IMR-90 (cell line): ENCODE data around the gene RNGTT. TPM values are rescaled to one million over a fixed set of nuclear protein-coding genes. Genes with fewer than 3 reads are reported as not detected.

Experiments used
- ATAC-seq: fragments of 200-7000 bp; cut with Tn5 transposase; 2 replicates; pipeline ENCODE4 v1.9.1; 2020; ENCODE audit warnings: low read depth, mild to moderate bottlenecking, moderate library complexity
- BruUV-seq: library from RNA; stranded (reverse); fragments of 400-500 nt; replicated peaks from 2 replicates; lab custom pipeline; 2021; lab: Mats Ljungman, UMichigan
- CTCF ChIA-PET: fragments of 300-600 bp; formaldehyde crosslinking; extraction: SDS; loops from one replicate; lab custom pipeline; 2021; ENCODE audit warnings: antibody characterized with exemption; lab: Yijun Ruan, JAX
- POLR2A ChIA-PET: fragments of 300-600 bp; sonication (Branson Sonifier 250); formaldehyde crosslinking; loops from one replicate; lab custom pipeline; 2022; ENCODE audit warnings: antibody characterized with exemption; ENCODE audit not compliant: unreplicated experiment; lab: Charles Lee
- DNase-seq: peaks from one replicate; pipeline ENCODE4 v3.0.0; 2013
- H2AFZ ChIP-seq: replicated peaks from 2 replicates; pipeline ENCODE3; 2013; ENCODE audit warnings: low read length, mild to moderate bottlenecking; ENCODE audit not compliant: poor library complexity
- H2AK5ac ChIP-seq: 2 replicates; pipeline ENCODE4 v1.6.1; 2013; ENCODE audit warnings: low read depth, low read length, inconsistent platforms
- H2AK9ac ChIP-seq: replicated peaks from 2 replicates; pipeline ENCODE3; 2013; ENCODE audit warnings: mild to moderate bottlenecking, low read depth, low read length, moderate library complexity; ENCODE audit not compliant: poor library complexity
- H2BK120ac ChIP-seq: 2 replicates; pipeline ENCODE4 v1.6.1; 2013; ENCODE audit warnings: low read depth, low read length, inconsistent platforms
- H2BK15ac ChIP-seq: 3 replicates; pipeline ENCODE4 v1.6.1; 2013; ENCODE audit warnings: low read depth, low read length, inconsistent platforms
- H2BK20ac ChIP-seq: 2 replicates; pipeline ENCODE4 v1.6.1; 2013; ENCODE audit warnings: low read depth, mild to moderate bottlenecking, inconsistent platforms, low read length, moderate library complexity
- H2BK5ac ChIP-seq: 2 replicates; pipeline ENCODE4 v1.6.1; 2013; ENCODE audit warnings: mild to moderate bottlenecking, low read depth, low read length, inconsistent platforms; ENCODE audit not compliant: poor library complexity, severe bottlenecking
- H3K14ac ChIP-seq: replicated peaks from 2 replicates; pipeline ENCODE4 v1.6.1; 2013; ENCODE audit warnings: low read depth, low read length, inconsistent platforms
- H3K18ac ChIP-seq: 2 replicates; pipeline ENCODE4 v1.6.1; 2013; ENCODE audit warnings: low read depth, low read length, control low read depth
- H3K23ac ChIP-seq: 2 replicates; pipeline ENCODE4 v1.6.1; 2013; ENCODE audit warnings: low read depth, low read length, inconsistent platforms
- H3K27ac ChIP-seq: 2 replicates; pipeline ENCODE4 v1.5.1; 2013; ENCODE audit warnings: mild to moderate bottlenecking, control low read depth, low read length; ENCODE audit not compliant: insufficient read depth
- H3K27me3 ChIP-seq: 2 replicates; pipeline ENCODE4 v1.6.1; 2013; ENCODE audit warnings: low read length; ENCODE audit not compliant: control insufficient read depth, insufficient read depth
- H3K36me3 ChIP-seq: 2 replicates; pipeline ENCODE4 v1.6.1; 2013; ENCODE audit warnings: low read length, mixed read lengths; ENCODE audit not compliant: control insufficient read depth, insufficient read depth
- H3K4ac ChIP-seq: 2 replicates; pipeline ENCODE4 v1.6.1; 2013; ENCODE audit warnings: low read depth, low read length, inconsistent platforms
- H3K4me1 ChIP-seq: 2 replicates; pipeline ENCODE4 v1.6.1; 2013; ENCODE audit warnings: low read length, mixed read lengths; ENCODE audit not compliant: control insufficient read depth, insufficient read depth
- H3K4me2 ChIP-seq: 2 replicates; pipeline ENCODE4 v1.6.1; 2013; ENCODE audit warnings: low read depth, mild to moderate bottlenecking, control low read depth, low read length, moderate library complexity
- H3K4me3 ChIP-seq: 2 replicates; pipeline ENCODE4 v1.5.1; 2013; ENCODE audit warnings: low read depth, mild to moderate bottlenecking, control low read depth, low read length, moderate library complexity; ENCODE audit not compliant: insufficient read depth
- H3K56ac ChIP-seq: 2 replicates; pipeline ENCODE4 v1.6.1; 2013; ENCODE audit warnings: low read length, inconsistent platforms; ENCODE audit not compliant: insufficient read depth; ENCODE audit errors: extremely low read depth
- H3K79me1 ChIP-seq, 2 experiments: 2 replicates each; pipeline ENCODE4 v1.6.1; 2013; ENCODE audit warnings: low read length in 2 of 2, inconsistent platforms in 1 of 2, low read depth in 1 of 2
- H3K9ac ChIP-seq: 2 replicates; pipeline ENCODE4 v1.6.1; 2013; ENCODE audit warnings: low read depth, low read length, control low read depth
- H3K9me1 ChIP-seq: 2 replicates; pipeline ENCODE4 v1.6.1; 2013; ENCODE audit warnings: low read length, inconsistent platforms; ENCODE audit not compliant: insufficient read depth
- H3K9me3 ChIP-seq: 2 replicates; pipeline ENCODE4 v1.6.1; 2013; ENCODE audit warnings: low read length; ENCODE audit not compliant: control insufficient read depth, insufficient read depth
- H4K20me1 ChIP-seq: 2 replicates; pipeline ENCODE4 v1.6.1; 2013; ENCODE audit warnings: low read length, inconsistent platforms; ENCODE audit not compliant: insufficient read depth
- H4K5ac ChIP-seq: 2 replicates; pipeline ENCODE4 v1.6.1; 2013; ENCODE audit warnings: mild to moderate bottlenecking, low read depth, low read length, control low read depth
- H4K8ac ChIP-seq, 2 experiments: 2 replicates each; pipeline ENCODE4 v1.6.1; 2013; ENCODE audit warnings: low read depth in 2 of 2, low read length in 2 of 2, control low read depth in 1 of 2, inconsistent platforms in 1 of 2
- H4K91ac ChIP-seq: 2 replicates; pipeline ENCODE4 v1.6.1; 2013; ENCODE audit warnings: low read depth, low read length, inconsistent platforms; ENCODE audit not compliant: insufficient read depth
- CHD1 ChIP-seq: IDR thresholded peaks from 2 replicates; pipeline ENCODE4 v1.6.1; 2012; ENCODE audit warnings: low read depth, low read length, improper control_type of control experiment
- FOS ChIP-seq: fragments of 150-350 bp; IDR thresholded peaks from 2 replicates; pipeline ENCODE4 v1.6.1; 2016; ENCODE audit warnings: low read depth, low read length
- MAFK ChIP-seq: IDR thresholded peaks from 2 replicates; pipeline ENCODE4 v1.6.1; 2012; ENCODE audit warnings: low read depth, low read length, improper control_type of control experiment
- MAZ ChIP-seq: IDR thresholded peaks from 2 replicates; pipeline ENCODE4 v1.6.1; 2012; ENCODE audit warnings: low read depth, mild to moderate bottlenecking, low read length, improper control_type of control experiment, moderate library complexity, borderline replicate concordance
- RAD21 ChIP-seq: IDR thresholded peaks from 2 replicates; pipeline ENCODE4 v1.6.1; 2012; ENCODE audit warnings: low read length, improper control_type of control experiment
- RFX5 ChIP-seq: IDR thresholded peaks from 2 replicates; pipeline ENCODE4 v1.8.0; 2012; ENCODE audit warnings: low read depth, mild to moderate bottlenecking, low read length, moderate library complexity
- USF2 ChIP-seq: fragments of 150-350 bp; IDR thresholded peaks from 2 replicates; pipeline ENCODE4 v1.6.1; 2017; ENCODE audit warnings: mild to moderate bottlenecking, antibody characterized with exemption, low read length, low read depth
- WGBS, 2 experiments: methylation state at CpG; one replicate each; pipeline versions ENCODE4 v1.1.5 to v1.1.7; 2013; ENCODE audit warnings: missing lambda C conversion rate in 2 of 2; ENCODE audit not compliant: insufficient read length in 1 of 2; ENCODE audit errors: extremely low coverage in 2 of 2; 5-methylcytosine and 5-hydroxymethylcytosine counted together
- dilution Hi-C: fragments of 300-500 bp; cut with HindIII; formaldehyde crosslinking; loops from one replicate; pipeline ENCODE4 v1.14.3; 2018; ENCODE audit warnings: low sequenced_read_pairs; ENCODE audit not compliant: unreplicated experiment
- in situ Hi-C: fragments of 300-500 bp; cut with MboI; formaldehyde crosslinking; loops from 3 replicates; pipeline ENCODE4 v1.14.3; 2019; ENCODE audit warnings: low sequenced_read_pairs, inconsistent platforms, mixed read lengths
- intact Hi-C: fragments of 100-400 bp; cut with micrococcal nuclease; formaldehyde crosslinking; loops from 2 replicates; pipeline ENCODE4 v1.10.0; 2022
- polyA plus RNA-seq, 3 experiments: library from polyadenylated mRNA; depleted of rRNA; stranded (reverse); fragments of >200 nt; gene quantifications; 2 replicates each; pipeline ENCODE4 v1.2.3, GENCODE V29; 2012; ENCODE audit warnings: low replicate concordance in 1 of 3
- total RNA-seq: library from RNA; depleted of rRNA; stranded (reverse); fragments of >200 nt; gene quantifications from 2 replicates; pipeline ENCODE4 v1.2.3, GENCODE V29; 2012
- TF ChIP-seq, protein P1 (sequence below): conservative IDR thresholded peaks from 2 replicates; pipeline ENCODE4 v1.5.1; 2012; ENCODE audit warnings: mild to moderate bottlenecking, low read depth, low read length, improper control_type of control experiment

The RNGTT gene
- total and polyA plus RNA-seq, 2 of the 4 experiments (the other 2 are of a cell fraction) = 5.4 to 21.7 TPM

- TF ChIP-seq, protein P1, sequence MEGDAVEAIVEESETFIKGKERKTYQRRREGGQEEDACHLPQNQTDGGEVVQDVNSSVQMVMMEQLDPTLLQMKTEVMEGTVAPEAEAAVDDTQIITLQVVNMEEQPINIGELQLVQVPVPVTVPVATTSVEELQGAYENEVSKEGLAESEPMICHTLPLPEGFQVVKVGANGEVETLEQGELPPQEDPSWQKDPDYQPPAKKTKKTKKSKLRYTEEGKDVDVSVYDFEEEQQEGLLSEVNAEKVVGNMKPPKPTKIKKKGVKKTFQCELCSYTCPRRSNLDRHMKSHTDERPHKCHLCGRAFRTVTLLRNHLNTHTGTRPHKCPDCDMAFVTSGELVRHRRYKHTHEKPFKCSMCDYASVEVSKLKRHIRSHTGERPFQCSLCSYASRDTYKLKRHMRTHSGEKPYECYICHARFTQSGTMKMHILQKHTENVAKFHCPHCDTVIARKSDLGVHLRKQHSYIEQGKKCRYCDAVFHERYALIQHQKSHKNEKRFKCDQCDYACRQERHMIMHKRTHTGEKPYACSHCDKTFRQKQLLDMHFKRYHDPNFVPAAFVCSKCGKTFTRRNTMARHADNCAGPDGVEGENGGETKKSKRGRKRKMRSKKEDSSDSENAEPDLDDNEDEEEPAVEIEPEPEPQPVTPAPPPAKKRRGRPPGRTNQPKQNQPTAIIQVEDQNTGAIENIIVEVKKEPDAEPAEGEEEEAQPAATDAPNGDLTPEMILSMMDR = no peak
Observed at GRCh38 chr6:88882536-88882935, 80.9 kb downstream of the RNGTT start (continued).

DNA sequence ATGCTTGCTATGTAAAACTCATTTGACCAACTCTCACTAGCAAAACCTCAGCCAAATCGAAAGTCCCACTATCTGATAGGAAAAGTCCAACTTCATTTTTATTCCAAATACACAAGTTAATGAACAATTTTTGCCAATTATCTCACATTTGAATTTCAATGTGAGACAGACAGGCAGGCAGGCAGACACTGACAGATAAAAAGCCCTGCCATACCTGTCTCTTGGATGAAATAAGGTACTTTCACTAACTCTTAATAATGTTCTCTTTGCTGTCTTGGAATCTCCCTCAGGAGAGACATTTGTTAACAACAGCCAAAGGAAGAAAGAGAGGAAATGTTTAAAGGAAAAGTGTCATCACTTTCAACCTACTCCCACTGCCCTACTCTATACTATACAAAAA, 82.0 kb downstream of the RNGTT start:
- ChIA-PET CTCF (interaction anchor here (0.6 kb wide), 1 partner anchor 18 kb away, joined by 3 read pairs; no protein-coding TSS in a partner anchor), POLR2A (no interaction called here)

More for the DNA sequence above, 82.0 kb downstream of the RNGTT start:
- dilution Hi-C loops (no loop called here), in situ Hi-C loops (no loop called here), intact Hi-C loops (no loop called here)
- H4K5ac ChIP-seq = no peak overlapping the region
- H3K9ac ChIP-seq = no peak overlapping the region
- no peak overlapping the region for H3K56ac ChIP-seq
- no peaks in the 10 kb centered on the region for H3K36me3 ChIP-seq
- no peak overlapping the region for H3K14ac ChIP-seq
- no peak overlapping the region for H4K91ac ChIP-seq
- H3K4ac ChIP-seq = no peak overlapping the region
- H2BK15ac ChIP-seq = no peak overlapping the region
- H3K27ac ChIP-seq = no peak overlapping the region
- H3K4me2 ChIP-seq = no peak overlapping the region; the same call in 1 of the 2 replicates
- no peak for TF ChIP-seq MAFK
- TF ChIP-seq FOS = no peak
- no peak for TF ChIP-seq USF2
- TF ChIP-seq RAD21 = no peak
- no peak for TF ChIP-seq MAZ
- no peak for TF ChIP-seq CHD1
- TF ChIP-seq RFX5 = no peak
- H3K18ac ChIP-seq = no peak overlapping the region
- H2BK5ac ChIP-seq = no peak overlapping the region
- no peak overlapping the region for H2BK20ac ChIP-seq
- H3K27me3 ChIP-seq = no peaks in the 10 kb centered on the region
- H3K9me3 ChIP-seq = no peaks in the 10 kb centered on the region
- H2AFZ ChIP-seq = no peak overlapping the region
- H4K8ac ChIP-seq = no peak overlapping the region
- no peaks in the 10 kb centered on the region for H3K4me1 ChIP-seq
- H2BK120ac ChIP-seq = no peak overlapping the region
- no peaks in the 10 kb centered on the region for H4K20me1 ChIP-seq
- no CpG with 5 or more reads among the region's 1 CpG for WGBS, 2 experiments
- H3K4me3 ChIP-seq = no peak overlapping the region
- no peak overlapping the region for H2AK5ac ChIP-seq
- no peak; the same call in 1 of the 2 replicates for ATAC-seq
- H3K23ac ChIP-seq = no peak overlapping the region
- no peak for DNase-seq
- no TSS peak for BruUV-seq
- no peaks in the 10 kb centered on the region; the same call in 1 of the 2 replicates for H3K9me1 ChIP-seq
- peaks cover 0 to 3% of the 10 kb centered on the region in 2 experiments; a peak in 2 of 4 replicates for H3K79me1 ChIP-seq
- H2AK9ac ChIP-seq = no peak overlapping the region
